Ishikawa (cell line): ENCODE results near the gene CTDP1.

ENCODE experiments used
- CEBPB ChIP-seq: IDR thresholded peaks from 2 replicates; pipeline ENCODE4 v1.6.1; 2012
- CREB1 ChIP-seq: IDR thresholded peaks from 2 replicates; pipeline ENCODE4 v1.6.1; 2012; ENCODE audit warnings: low read depth
- EGR1 ChIP-seq: IDR thresholded peaks from 2 replicates; pipeline ENCODE4 v1.6.1; 2012
- EP300 ChIP-seq: IDR thresholded peaks from 2 replicates; pipeline ENCODE4 v1.6.1; 2012; ENCODE audit warnings: borderline replicate concordance
- FOXM1 ChIP-seq: IDR thresholded peaks from 2 replicates; pipeline ENCODE4 v1.6.1; 2012; ENCODE audit warnings: low read depth, borderline replicate concordance
- NFIC ChIP-seq: IDR thresholded peaks from 2 replicates; pipeline ENCODE4 v1.6.1; 2012
- RAD21 ChIP-seq: IDR thresholded peaks from 2 replicates; pipeline ENCODE4 v1.6.1; 2012; ENCODE audit warnings: low read depth
- TAF1 ChIP-seq: IDR thresholded peaks from 2 replicates; pipeline ENCODE4 v1.6.1; 2012; ENCODE audit warnings: low read depth, mild to moderate bottlenecking
- TCF12 ChIP-seq: IDR thresholded peaks from 2 replicates; pipeline ENCODE4 v1.6.1; 2012; ENCODE audit warnings: low read depth
- TEAD4 ChIP-seq: IDR thresholded peaks from 2 replicates; pipeline ENCODE4 v1.6.1; 2012
- YY1 ChIP-seq: IDR thresholded peaks from 2 replicates; pipeline ENCODE4 v1.6.1; 2012; ENCODE audit warnings: low read depth
- ZBTB7A ChIP-seq: IDR thresholded peaks from 2 replicates; pipeline ENCODE4 v1.6.1; 2012; ENCODE audit warnings: low read depth
- TF ChIP-seq, protein P1 (sequence below): IDR thresholded peaks from 2 replicates; pipeline ENCODE4 v1.6.1; 2012
- TF ChIP-seq, protein P2 (sequence below): IDR thresholded peaks from 2 replicates; pipeline ENCODE4 v1.6.1; 2012; ENCODE audit warnings: low read depth, mild to moderate bottlenecking
- TF ChIP-seq, protein P3 (sequence below): IDR thresholded peaks from 2 replicates; pipeline ENCODE4 v1.6.1; 2012

Gene CTDP1

DNA sequence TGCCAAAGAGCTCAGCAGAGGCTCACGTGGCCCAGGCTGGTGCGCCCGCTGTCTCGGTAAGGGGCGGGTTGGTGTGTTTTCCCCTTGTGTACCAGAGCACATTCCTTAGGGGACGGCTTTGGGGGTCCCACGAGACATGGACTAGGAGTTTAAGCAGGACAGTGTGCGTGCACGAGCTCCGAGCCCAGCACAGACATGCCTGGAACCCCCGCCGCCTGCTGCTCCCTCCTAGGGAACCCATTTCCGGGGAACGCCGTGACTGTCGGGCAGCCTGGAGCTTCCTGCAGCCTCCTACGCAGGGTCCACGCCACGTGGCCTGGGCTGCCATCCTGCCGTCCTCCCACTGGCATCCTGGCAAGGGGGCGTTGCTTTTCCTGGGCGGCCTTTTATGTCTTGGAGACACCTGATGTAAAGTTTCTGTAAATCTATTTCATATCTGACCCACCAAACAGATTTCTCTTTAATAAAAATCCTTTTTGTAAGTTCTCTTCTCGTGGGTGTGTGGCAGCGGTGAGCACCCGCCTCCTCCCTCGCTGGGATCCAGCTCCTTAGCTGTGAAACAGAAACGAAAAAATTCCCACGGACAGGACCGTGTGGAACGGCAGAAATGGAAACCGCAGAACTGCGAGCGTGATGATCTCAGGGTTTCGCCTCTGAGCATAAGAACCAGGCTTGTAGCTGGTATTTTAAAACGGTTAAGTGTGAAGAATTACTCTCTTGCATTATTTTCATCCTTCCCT is 74.6 kb downstream of the CTDP1 start:
- TF ChIP-seq, protein P1, sequence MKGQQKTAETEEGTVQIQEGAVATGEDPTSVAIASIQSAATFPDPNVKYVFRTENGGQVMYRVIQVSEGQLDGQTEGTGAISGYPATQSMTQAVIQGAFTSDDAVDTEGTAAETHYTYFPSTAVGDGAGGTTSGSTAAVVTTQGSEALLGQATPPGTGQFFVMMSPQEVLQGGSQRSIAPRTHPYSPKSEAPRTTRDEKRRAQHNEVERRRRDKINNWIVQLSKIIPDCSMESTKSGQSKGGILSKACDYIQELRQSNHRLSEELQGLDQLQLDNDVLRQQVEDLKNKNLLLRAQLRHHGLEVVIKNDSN: no peak
- no peak for TF ChIP-seq ZBTB7A
- TF ChIP-seq, protein P2, sequence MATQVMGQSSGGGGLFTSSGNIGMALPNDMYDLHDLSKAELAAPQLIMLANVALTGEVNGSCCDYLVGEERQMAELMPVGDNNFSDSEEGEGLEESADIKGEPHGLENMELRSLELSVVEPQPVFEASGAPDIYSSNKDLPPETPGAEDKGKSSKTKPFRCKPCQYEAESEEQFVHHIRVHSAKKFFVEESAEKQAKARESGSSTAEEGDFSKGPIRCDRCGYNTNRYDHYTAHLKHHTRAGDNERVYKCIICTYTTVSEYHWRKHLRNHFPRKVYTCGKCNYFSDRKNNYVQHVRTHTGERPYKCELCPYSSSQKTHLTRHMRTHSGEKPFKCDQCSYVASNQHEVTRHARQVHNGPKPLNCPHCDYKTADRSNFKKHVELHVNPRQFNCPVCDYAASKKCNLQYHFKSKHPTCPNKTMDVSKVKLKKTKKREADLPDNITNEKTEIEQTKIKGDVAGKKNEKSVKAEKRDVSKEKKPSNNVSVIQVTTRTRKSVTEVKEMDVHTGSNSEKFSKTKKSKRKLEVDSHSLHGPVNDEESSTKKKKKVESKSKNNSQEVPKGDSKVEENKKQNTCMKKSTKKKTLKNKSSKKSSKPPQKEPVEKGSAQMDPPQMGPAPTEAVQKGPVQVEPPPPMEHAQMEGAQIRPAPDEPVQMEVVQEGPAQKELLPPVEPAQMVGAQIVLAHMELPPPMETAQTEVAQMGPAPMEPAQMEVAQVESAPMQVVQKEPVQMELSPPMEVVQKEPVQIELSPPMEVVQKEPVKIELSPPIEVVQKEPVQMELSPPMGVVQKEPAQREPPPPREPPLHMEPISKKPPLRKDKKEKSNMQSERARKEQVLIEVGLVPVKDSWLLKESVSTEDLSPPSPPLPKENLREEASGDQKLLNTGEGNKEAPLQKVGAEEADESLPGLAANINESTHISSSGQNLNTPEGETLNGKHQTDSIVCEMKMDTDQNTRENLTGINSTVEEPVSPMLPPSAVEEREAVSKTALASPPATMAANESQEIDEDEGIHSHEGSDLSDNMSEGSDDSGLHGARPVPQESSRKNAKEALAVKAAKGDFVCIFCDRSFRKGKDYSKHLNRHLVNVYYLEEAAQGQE: no peak
- TF ChIP-seq EP300: no peak
- no peak for TF ChIP-seq TCF12
- no peak; the same call in 1 of the 2 replicates for TF ChIP-seq EGR1
- TF ChIP-seq CEBPB: no peak
- no peak for TF ChIP-seq FOXM1
- TF ChIP-seq YY1: no peak
- TF ChIP-seq NFIC: no peak

DNA sequence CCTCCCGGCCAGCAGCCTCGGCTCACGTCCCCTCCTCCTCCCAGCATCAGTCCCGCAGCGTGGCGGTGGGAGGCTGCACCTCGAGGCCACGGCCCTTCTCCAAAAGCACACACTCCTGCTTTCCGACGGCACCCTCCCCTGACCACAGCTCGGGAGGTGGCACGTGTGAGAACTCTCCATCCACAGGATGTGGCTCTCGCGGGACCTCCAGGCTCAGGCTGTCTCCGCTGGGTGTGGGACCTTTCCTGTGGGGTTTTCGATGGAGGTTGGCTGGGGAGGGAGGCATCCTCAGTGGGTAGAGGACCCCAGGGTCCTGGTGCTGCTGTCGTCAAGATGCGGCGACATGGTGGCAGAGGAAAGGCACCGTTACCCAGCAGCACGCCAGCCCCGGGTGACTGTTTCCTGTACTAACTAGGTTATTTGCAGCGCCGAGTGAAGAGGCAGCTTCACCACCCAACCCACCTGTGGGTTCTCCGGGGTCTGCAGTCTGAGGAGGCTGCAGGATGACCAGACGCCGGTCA is 75.3 kb downstream of the CTDP1 start:
- TF ChIP-seq YY1 (no peak), EGR1 (no peak), EP300 (no peak), FOXM1 (no peak), TAF1 (no peak), TCF12 (no peak), NFIC (no peak), CREB1 (no peak), ZBTB7A (no peak), TEAD4 (no peak), CEBPB (no peak), RAD21 (no peak)
- TF ChIP-seq, protein P2: no peak
- TF ChIP-seq, protein P1: no peak
- TF ChIP-seq, protein P3, sequence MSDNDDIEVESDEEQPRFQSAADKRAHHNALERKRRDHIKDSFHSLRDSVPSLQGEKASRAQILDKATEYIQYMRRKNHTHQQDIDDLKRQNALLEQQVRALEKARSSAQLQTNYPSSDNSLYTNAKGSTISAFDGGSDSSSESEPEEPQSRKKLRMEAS: no peak

DNA sequence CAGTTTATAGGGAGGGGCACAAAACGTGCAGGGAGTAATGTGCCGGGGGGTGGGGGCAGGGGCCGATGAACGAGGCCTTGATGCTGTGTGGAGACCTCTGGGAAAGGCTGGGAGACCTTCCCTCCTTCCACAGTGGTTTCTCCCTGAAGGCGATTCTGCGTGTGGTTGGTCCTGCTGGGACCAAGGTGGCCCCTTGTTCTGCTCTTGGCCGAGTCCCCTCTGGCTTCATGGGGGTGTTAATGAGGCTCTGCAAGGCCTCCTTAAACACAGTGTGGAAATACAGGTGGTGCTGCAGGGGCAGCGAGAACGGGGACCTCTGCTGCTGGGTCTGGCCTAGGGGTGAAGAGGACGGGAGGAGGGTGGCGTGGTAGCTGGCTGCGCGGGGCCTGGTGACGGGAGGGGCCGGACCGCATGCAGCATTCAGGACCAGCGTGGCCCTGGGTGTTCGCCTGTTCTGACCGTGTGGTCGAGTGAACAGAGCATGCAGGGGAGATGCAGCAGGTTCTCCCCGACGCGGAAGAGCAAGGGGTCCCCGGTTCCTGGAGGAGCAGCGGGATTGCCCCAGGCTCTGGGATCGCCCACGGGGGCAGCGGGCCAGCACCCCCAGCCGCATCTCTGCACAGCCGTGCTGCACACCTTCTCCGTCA is 76.0 kb downstream of the CTDP1 start:
- TF ChIP-seq NFIC (no peak), TEAD4 (no peak), TAF1 (no peak), RAD21 (no peak), EP300 (no peak), YY1 (no peak)

DNA sequence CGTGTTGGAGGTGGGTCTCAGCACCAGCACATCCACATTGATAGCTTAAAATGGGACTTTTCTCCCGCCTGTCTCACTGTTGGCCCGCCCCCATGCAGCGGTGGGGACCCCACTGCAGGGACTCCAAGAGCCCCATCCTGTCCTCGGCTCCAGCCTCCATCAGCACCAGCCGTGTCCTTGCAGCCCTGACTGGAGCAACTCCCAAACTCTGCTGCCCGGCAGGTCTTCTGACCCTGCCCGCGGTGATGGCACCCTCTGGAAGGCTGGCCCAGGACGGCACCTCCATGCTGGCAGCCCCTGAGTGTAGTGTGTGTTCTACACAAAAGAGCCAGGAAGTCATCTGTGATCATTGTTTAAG is 76.5 kb downstream of the CTDP1 start:
- TF ChIP-seq EP300 (no peak), ZBTB7A (no peak), CEBPB (no peak), YY1 (no peak), TEAD4 (no peak), CREB1 (no peak), NFIC (no peak), FOXM1 (no peak), TAF1 (no peak), TCF12 (no peak), EGR1 (no peak), RAD21 (no peak)
- TF ChIP-seq, protein P1: no peak
- TF ChIP-seq, protein P3: no peak
- TF ChIP-seq, protein P2: no peak
